AG20443 (cell line): ENCODE data around the gene ZNF408.

Experiments
- DNase-seq: peaks from one replicate; pipeline ENCODE4 v3.0.0; 2012; ENCODE audit warnings: low spot score, mixed read lengths

The ZNF408 gene

DNA sequence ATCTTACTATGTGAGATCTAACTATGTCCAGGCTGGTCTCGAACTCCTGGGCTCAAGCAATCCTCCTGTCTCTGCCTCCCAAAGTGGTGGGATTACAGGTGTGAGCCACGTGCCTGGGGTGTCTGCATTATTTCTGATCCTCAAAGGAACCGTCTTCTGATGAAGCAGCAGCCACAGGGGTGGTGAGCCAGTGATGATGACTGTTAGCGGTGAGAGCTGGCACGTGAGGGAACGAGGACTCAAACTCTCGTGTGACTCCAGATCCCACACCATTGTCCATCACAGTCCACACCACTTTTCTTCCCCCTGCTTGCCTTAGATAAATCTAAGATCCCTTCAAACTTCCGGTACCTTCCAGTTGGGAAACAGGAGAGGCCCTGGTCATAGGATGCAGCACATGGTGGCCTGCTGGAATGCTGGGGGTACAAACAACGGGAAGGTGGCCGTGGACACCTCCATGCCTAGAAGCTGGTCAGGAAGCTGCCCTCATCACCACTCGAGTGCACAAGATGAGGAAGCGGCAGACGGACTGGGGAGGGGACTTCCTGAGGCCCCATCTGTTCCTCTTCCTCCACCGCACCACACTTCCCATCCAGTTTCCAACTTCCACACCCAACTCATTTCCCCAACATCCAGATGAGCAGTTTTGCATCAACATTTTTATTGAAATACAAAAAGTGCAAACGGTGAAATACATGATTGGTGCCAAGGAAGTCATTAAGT lies 24.2 kb upstream of the ZNF408 start:
- DNase-seq: no peak

DNA sequence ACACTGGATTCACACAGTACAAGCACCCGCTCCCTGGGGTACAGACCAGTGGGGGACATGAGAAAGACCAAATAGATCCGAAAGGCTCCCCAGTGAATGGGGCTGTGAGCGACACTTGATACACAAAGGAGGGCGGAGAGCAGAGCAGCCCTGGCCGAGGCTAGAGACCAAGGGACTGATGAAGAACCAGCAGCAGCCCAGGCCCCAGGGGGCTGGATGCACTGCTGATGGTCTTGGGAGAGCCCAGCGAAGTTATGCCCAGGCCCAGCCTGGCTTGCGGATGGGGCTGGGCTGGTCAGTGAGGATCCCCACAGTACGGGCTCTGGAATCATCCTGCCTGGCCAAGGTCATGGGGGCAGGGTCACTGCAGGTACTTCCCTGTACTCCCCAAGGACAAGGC lies 23.7 kb upstream of the ZNF408 start:
- DNase-seq: no peak

- DNase-seq: no peak
Observed at GRCh38 chr11:46677991-46678740, 22.7 kb upstream of the ZNF408 start.

- DNase-seq: no peak
Observed at GRCh38 chr11:46678741-46679130, 22.1 kb upstream of the ZNF408 start.

DNA sequence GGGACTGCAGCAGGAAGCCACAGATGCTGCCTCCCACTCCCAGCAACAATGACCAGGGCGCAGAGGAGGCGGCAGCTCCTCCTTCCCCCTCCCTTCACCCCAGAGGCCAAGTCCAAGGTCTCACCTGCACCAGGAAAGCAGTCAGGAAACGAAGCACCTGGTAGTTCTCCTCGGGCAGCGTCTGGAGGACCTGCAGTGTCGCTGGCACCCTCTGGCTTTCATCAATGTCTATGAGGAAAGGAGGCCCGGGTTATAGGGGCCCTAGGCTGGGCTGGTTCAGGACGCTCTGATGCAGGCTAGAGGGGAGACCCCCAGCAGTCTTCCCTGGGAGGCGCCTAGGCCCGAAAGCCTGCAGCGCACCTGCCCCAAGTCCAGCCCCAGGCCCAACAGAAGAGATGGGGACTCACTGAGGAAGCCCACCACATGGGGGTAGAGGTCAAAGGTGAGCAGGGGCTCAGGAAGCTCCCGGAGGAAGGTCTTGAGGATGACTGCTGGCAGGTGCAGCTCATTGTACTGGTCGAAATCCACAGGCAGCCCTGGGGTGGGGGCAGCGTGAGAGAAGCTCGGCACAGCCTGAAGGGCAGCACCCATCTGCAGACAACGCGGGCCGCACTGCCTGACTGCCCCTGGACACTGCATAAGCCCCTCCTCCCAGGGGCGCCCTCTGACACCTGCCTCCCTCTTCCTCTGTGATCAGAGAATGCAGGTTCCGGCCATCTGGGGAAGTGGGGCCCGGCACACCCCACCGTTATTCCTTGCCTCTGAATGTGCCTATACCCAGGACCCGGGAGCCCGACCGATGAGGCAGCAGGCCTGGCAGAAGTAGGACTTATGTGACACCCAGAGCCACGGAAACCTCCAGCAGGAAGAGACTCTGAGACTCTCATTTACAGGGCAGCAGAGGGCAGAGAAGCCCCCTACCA lies 21.3 kb upstream of the ZNF408 start:
- DNase-seq: no peak

- DNase-seq: no peak
Observed at GRCh38 chr11:46680164-46680760, 20.6 kb upstream of the ZNF408 start.

DNA sequence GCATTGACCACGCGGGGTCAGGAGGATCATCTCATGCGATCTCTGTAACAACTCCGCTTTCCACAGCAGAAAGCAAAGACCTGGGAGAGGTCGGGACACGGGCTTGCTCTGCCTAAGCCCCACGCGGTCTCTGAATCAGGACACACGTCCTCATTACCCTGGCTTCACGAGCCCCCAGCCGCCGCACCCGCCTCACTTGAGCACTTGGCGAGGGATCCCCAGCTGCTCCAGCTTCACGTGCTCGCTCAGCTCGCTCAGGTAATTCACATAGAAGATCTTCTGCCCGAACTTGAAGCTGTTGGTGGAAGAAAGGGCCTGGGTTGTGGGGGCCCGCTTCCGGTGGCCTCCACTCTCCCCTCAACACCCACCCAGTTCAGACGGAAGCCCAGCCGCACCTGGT lies 20.0 kb upstream of the ZNF408 start:
- DNase-seq: no peak

DNA sequence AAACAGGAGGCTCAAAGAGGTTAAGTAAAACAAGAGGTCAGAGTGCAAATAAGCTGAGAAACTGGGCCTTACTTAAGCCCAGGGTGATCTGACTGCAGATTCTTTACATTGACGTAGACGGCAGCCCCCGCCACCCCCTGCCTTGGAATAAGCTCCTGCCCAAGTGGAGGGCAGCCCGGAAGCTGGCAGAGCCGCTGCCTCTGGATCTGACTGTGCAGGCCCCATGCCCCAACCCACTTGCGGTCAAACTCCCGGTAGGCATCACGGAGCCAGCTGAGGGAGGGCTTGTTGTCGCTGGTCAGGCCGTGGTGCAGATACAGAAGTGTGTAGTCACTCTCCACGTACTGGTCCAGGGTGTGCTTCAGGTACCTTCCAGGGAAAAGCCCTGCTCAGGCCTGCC lies 19.0 kb upstream of the ZNF408 start:
- no peak for DNase-seq

DNA sequence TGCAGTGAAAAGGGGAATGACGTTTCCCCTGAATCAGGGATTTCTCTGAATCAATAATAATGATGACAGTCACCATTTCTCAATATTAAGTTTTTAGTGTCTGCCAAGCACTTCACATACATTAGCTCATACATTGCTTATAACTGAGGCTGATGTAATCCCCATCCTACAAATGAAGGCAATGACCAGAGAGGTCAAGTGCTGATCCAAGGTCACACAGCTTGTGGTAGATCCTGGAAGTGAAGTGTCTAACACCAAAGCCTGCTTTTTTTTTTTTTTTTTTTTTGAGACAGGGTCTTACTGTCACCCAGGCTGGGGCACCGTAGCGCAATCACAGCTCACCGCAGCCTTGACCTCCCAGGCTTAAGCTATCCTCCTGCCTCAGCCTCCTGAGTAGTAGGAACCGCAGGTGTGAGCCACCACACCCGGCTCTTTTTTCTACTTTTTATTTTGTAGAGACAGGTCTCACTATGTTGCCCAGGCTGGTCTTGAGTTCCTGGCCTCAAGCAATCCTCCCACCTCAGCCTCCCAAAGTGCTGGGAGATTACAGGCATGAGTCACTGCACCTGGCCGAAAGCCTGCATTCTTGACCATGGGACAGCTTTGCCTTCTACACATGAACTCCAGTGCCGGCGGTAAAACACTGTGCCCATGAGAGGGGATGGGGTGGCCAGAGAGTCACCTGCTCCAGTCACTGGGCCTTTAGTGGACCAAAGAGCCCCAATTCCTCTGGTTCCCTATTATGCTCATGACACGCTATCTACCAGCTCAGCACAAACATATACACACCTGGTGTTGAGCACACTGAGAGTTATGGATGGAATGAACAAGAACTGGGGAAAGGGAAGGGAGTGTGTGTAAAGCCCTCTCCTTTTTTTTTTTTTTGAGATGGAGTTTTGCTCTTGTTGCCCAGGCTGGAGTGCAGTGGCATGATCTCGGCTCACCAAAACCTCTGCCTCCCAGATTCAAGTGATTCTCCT lies 17.8 kb upstream of the ZNF408 start:
- DNase-seq: no peak

DNA sequence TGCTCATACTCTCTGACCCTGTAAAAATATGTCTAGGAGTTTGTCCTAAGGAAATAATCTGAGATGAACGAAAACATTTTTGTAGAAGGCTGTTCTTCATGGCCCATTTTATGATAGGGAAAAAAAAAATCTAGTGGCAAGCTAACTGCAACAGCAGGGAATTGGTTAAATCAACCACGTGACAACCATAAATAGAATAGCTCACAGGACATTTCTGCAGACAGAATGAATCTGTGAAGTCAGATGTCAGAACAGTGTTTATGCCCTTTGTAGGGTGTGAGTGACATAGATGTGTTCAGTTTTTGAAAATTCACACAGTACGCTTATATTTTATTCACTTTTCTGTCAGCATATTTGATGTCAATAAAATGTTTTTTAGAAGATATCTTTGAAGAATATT lies 16.5 kb upstream of the ZNF408 start:
- DNase-seq: no peak

- DNase-seq: peak; percentile 72
Observed at GRCh38 chr11:46686886-46687795, 13.7 kb upstream of the ZNF408 start.

- DNase-seq: no peak
Observed at GRCh38 chr11:46690702-46691101, 10.1 kb upstream of the ZNF408 start.

GRCh38 chr11:46692450-46692849 lies 8.4 kb upstream of the ZNF408 start:
- no peak for DNase-seq

DNA sequence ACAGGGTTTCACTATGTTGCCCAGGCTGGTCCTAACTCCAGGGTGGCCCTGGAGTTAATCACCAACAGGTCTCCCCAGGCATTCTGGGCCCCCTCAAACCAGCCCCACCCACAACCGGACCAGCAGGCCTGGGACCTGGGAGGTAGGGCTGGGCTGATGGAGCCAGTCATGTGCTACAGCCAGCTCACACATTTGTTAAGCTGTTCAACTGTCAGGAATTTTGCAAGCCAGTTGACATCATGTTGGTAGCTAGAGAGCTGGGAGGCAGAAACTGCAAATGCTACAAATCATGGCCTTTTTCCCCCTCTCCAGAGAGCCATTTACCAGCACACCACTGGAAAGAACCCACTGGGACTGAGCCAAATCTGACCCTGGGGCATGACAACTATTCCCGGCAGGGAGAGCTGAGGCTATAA lies 7.2 kb upstream of the ZNF408 start:
- DNase-seq: peak; percentile 66

- no peak for DNase-seq
Observed at GRCh38 chr11:46694072-46694471, 6.8 kb upstream of the ZNF408 start.

DNA sequence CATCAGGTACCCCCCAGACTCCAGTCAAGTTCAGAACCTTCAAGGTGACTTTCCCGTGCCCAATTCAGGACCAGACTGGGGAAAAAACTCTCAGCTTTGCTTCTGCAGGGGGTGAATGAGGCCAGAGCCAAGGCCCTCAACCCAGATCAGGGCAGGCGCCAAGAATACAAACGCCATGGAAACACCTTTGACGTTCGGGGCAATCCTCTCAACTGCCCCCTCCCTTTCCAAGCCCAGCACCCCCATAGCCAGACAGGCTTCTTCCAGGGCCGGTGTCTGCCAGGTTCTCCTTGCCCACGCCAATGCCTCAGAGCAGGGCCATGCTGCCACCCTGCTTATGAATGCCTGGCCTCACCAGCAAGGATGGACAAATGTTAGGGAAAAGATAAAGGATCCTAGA lies 6.2 kb upstream of the ZNF408 start:
- DNase-seq: no peak

DNA sequence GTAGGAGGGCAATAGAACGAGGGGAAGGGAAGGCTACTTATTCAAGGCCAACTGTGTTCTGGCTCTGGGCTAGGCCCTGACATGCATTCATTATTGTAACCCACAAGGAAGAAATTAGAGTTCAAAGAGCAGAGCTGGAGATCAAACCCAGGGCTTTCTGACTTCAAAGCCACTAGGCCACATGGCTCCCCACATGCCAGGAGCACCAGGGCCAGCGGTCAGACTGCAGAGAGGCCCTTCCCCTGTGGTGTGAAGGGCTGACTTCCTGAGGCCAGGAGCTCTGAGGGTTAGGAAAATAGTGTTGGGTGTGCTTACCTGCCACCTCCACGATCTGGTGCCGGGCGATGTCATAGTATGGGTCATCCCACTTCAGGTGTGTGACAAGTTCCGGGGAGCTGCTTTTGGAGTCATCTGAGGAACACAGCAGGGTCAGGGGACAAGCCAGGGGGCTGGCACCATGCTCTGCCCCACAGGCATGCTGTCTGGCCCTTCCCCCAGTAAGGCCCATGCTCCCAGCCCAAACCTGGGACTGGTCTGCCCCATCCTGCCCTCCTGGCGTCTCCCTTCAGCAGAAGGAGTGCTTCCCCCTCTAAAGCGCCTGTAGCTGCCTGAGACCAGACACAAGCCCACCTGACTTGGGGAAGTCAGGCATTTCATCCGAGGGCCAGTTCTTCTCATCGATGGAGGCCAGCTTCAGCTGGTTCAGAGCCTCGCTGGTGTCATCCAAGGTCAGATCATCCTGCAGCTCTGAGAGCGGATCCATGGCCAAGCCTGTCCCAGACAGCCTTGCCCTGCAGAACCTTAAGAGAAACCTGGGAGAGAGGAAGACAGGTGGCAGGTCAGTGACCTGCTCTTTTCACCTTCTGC lies 5.3 kb upstream of the ZNF408 start:
- DNase-seq: no peak

DNA sequence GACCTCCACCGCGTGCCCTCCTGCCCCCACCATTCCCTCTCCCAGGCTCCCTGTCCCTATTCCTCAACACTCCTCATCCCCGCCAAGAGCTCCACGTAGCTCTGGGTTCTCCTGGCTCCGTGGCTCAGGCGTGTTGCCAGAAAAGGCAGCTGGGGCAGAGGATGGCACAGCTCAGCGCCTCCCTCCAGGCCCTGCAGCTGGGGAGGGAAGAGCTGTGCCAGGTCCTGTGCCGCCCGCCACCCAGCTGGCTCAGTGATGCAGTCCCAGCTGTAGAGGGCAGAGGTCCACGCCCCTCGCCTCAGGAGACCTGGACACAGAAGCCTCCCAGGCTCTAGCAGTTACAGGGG lies 4.6 kb upstream of the ZNF408 start:
- no peak for DNase-seq

GRCh38 chr11:46697303-46697702 lies 3.5 kb upstream of the ZNF408 start:
- no peak for DNase-seq
